DND-41 (cell line): Measurements from ENCODE around the gene IDH3B.

Source experiments
- CTCF ChIP-seq: IDR thresholded peaks from 2 replicates; pipeline ENCODE4 v1.5.1; 2012; ENCODE audit warnings: borderline replicate concordance, low read length, moderate library complexity, mild to moderate bottlenecking; ENCODE audit not compliant: poor library complexity, severe bottlenecking; ENCODE audit errors: extremely low read depth
- EZH2 ChIP-seq: IDR thresholded peaks from 3 replicates; pipeline ENCODE4 v1.6.1; 2012; ENCODE audit warnings: borderline replicate concordance, low read depth, mild to moderate bottlenecking, moderate library complexity, low read length, inconsistent platforms; ENCODE audit not compliant: severe bottlenecking

GRCh38 chr20:2687514-2687913 is 23.5 kb upstream of the IDH3B start:
- TF ChIP-seq CTCF (no peak), EZH2 (no peak)
